Measurements from ENCODE around the gene PKP1.

Gene PKP1

GRCh38 chr1:201354151-201354900 is 71.0 kb downstream of the PKP1 start:
- no peak for DNase-seq

GRCh38 chr1:201354901-201355295 is 71.6 kb downstream of the PKP1 start:
- DNase-seq, result no peak

- DNase-seq, result no peak
Measured at GRCh38 chr1:201355471-201355870, 72.2 kb downstream of the PKP1 start.

- DNase-seq, result no peak
Measured at GRCh38 chr1:201356236-201356635, 72.9 kb downstream of the PKP1 start.

GRCh38 chr1:201356701-201357100 is 73.4 kb downstream of the PKP1 start:
- DNase-seq, result no peak

GRCh38 chr1:201357211-201357610 is 73.9 kb downstream of the PKP1 start:
- DNase-seq, result no peak

GRCh38 chr1:201357636-201358348 is 74.5 kb downstream of the PKP1 start:
- no peak for DNase-seq

GRCh38 chr1:201358596-201358995 is 75.3 kb downstream of the PKP1 start:
- DNase-seq, result no peak

- DNase-seq, result no peak
Measured at GRCh38 chr1:201359031-201359872, 75.9 kb downstream of the PKP1 start.

- DNase-seq, result no peak
Measured at GRCh38 chr1:201359873-201360210, 76.5 kb downstream of the PKP1 start.

GRCh38 chr1:201360486-201360885 is 77.2 kb downstream of the PKP1 start:
- no peak for DNase-seq

GRCh38 chr1:201360901-201361651 is 77.8 kb downstream of the PKP1 start:
- DNase-seq, result no peak

- DNase-seq, result no peak
Measured at GRCh38 chr1:201361652-201362504, 78.6 kb downstream of the PKP1 start.

- DNase-seq, result no peak
Measured at GRCh38 chr1:201362906-201363305, 79.6 kb downstream of the PKP1 start.

GRCh38 chr1:201363467-201363866 is 80.2 kb downstream of the PKP1 start:
- DNase-seq, result no peak

- DNase-seq, result no peak
Measured at GRCh38 chr1:201364808-201365105, 81.5 kb downstream of the PKP1 start.

GRCh38 chr1:201365251-201365650 is 81.9 kb downstream of the PKP1 start:
- no peak for DNase-seq

- DNase-seq, result no peak
Measured at GRCh38 chr1:201366696-201367095, 83.4 kb downstream of the PKP1 start.

GRCh38 chr1:201369209-201369608 is 85.9 kb downstream of the PKP1 start:
- no peak for DNase-seq

GRCh38 chr1:201370500-201370899 is 87.2 kb downstream of the PKP1 start:
- no peak for DNase-seq

GRCh38 chr1:201371276-201371675 is 88.0 kb downstream of the PKP1 start:
- DNase-seq, result no peak

GRCh38 chr1:201371792-201372191 is 88.5 kb downstream of the PKP1 start:
- no peak for DNase-seq
